OCI-LY3 (cell line): ENCODE measurements around the gene HECTD1.
A peak's percentile ranks its signal among the peaks of the same experiment; 100 is the strongest.

Experiments used
- H2AFZ ChIP-seq: fragments of 200-600, 300-600 bp; shearing (Covaris generic); 2 replicates; pipeline ENCODE4 v1.6.0; 2014; ENCODE audit warnings: antibody characterized with exemption, low read depth, low read length
- H3K27ac ChIP-seq: fragments of 200-600, 300-600 bp; sonication (generic); 2 replicates; pipeline ENCODE4 v1.5.1; 2014; ENCODE audit warnings: mild to moderate bottlenecking, low read length, moderate library complexity, mixed read lengths
- H3K27me3 ChIP-seq: fragments of 200-600, 300-600 bp; sonication (generic); 2 replicates; pipeline ENCODE4 v1.6.1; 2014; ENCODE audit warnings: low read depth, low read length, mixed read lengths
- H3K36me3 ChIP-seq: fragments of 200-600, 300-600 bp; sonication (generic); replicated peaks from 2 replicates; pipeline ENCODE3; 2014; ENCODE audit warnings: low read depth, low read length, mixed read lengths
- H3K4me1 ChIP-seq: fragments of 300-600, 200-600 bp; sonication (generic); 2 replicates; pipeline ENCODE4 v1.6.1; 2014; ENCODE audit warnings: low read length, mixed read lengths
- H3K4me2 ChIP-seq: fragments of 200-600, 300-600 bp; sonication (generic); 2 replicates; pipeline ENCODE4 v1.6.1; 2014; ENCODE audit warnings: low read length, mixed read lengths
- H3K4me3 ChIP-seq: fragments of 300-600, 200-600 bp; sonication (generic); 2 replicates; pipeline ENCODE4 v1.5.1; 2014; ENCODE audit warnings: antibody characterized with exemption, mild to moderate bottlenecking, low read length, moderate library complexity
- H3K79me2 ChIP-seq: fragments of 300-600, 200-600 bp; shearing (Covaris generic); 2 replicates; pipeline ENCODE4 v1.6.1; 2014; ENCODE audit warnings: mild to moderate bottlenecking, low read length, mixed read lengths
- H3K9ac ChIP-seq: fragments of 300-600, 200-600 bp; shearing (Covaris generic); 2 replicates; pipeline ENCODE4 v1.6.0; 2014; ENCODE audit warnings: mild to moderate bottlenecking, low read length, moderate library complexity
- H3K9me3 ChIP-seq: fragments of 200-600, 300-600 bp; shearing (Covaris generic); 2 replicates; pipeline ENCODE4 v1.6.1; 2014; ENCODE audit warnings: low read length, mixed read lengths; ENCODE audit not compliant: insufficient read depth
- H4K20me1 ChIP-seq: fragments of 200-600, 300-600 bp; sonication (generic); 2 replicates; pipeline ENCODE4 v1.6.1; 2016; ENCODE audit warnings: low read length, mixed read lengths; ENCODE audit not compliant: insufficient read depth
- EZH2phosphoT487 ChIP-seq: fragments of 200-600 bp; shearing (Covaris generic); IDR thresholded peaks from 2 replicates; pipeline ENCODE4 v1.6.1; 2018; ENCODE audit warnings: antibody characterized with exemption, mixed run types, low read depth
- TF ChIP-seq, protein P1 (sequence below): fragments of 200-600, 300-600 bp; sonication (generic); IDR thresholded peaks from 2 replicates; pipeline ENCODE4 v1.5.1; 2014; ENCODE audit warnings: antibody characterized with exemption, low read length, low read depth

The HECTD1 gene

DNA sequence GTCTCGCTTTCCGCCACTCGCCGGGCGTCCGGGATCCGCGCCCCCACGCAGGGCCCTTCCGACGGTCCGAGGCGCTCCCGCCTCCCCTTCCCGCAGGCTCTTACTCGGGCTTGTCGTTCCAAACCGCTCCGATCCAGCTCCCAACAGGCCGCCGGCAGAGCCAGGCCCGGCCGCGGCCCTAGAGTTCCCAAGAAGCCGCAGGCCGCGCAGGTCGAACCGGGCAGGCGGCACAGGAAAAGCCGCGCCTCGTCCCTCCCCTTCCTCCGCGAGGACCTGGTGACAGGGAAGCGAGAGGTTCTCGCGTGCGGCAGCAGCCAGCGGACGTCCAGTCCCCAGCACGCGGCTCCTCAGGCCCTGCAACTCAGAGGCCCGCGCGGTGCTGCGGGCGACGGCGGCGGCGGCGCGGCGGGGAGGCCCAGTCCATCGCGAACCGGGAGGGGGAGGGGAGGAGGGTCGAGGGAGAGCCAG is 272 bp downstream of the HECTD1 start:
- no peaks in the 10 kb centered on the region for H3K27me3 ChIP-seq
- peaks cover 49% of the 10 kb centered on the region for H3K79me2 ChIP-seq
- H3K4me1 ChIP-seq = peaks cover 22% of the 10 kb centered on the region
- TF ChIP-seq EZH2phosphoT487 = no peak
- TF ChIP-seq, protein P1, sequence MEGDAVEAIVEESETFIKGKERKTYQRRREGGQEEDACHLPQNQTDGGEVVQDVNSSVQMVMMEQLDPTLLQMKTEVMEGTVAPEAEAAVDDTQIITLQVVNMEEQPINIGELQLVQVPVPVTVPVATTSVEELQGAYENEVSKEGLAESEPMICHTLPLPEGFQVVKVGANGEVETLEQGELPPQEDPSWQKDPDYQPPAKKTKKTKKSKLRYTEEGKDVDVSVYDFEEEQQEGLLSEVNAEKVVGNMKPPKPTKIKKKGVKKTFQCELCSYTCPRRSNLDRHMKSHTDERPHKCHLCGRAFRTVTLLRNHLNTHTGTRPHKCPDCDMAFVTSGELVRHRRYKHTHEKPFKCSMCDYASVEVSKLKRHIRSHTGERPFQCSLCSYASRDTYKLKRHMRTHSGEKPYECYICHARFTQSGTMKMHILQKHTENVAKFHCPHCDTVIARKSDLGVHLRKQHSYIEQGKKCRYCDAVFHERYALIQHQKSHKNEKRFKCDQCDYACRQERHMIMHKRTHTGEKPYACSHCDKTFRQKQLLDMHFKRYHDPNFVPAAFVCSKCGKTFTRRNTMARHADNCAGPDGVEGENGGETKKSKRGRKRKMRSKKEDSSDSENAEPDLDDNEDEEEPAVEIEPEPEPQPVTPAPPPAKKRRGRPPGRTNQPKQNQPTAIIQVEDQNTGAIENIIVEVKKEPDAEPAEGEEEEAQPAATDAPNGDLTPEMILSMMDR = no peak
- peaks cover 9% of the 10 kb centered on the region for H3K36me3 ChIP-seq
- H3K9me3 ChIP-seq = no peaks in the 10 kb centered on the region
- peak overlapping the region; percentile 89 for H3K4me3 ChIP-seq
- peak overlapping the region; percentile 41 for H2AFZ ChIP-seq
- peak overlapping the region; percentile 92 for H3K27ac ChIP-seq
- H4K20me1 ChIP-seq = peaks cover 20% of the 10 kb centered on the region
- H3K4me2 ChIP-seq = peak overlapping the region; percentile 79
- peak overlapping the region; percentile 86 for H3K9ac ChIP-seq

DNA sequence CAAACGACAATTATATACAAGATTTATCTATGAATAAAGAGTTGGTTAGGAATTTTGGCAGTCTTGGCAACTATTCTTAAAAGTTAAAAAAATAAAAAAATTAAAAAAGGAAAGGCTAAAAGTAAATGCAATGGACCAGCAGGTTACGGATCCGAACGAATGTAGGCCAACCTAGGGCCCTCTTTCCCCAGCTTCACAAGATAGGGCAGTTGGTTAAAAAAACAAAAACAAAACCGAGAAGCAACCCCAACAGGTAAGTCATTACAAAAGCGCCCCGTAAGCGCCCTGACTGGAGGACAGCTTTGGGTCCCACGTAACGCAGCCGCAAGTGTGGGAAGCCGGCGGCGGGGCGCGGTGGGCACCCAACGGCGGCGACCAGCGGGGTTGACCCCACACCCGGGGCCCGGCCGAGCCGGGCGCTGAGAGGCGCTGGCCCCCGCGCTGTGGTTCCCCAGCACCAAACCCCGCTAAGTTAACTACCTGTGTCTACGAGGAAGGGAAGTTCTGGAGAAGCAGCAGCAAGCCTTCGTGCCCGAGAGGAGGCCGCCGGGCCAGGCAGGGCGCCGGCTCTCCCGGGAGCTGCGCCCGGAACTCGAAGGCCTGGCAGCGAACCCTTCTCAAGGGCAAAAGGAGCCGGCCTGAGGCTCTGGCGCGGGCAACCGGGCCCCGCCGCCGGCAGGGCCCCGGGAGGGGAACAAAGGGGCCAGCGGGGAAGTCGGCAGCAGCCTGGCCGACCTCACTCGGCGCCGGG is 882 bp downstream of the HECTD1 start:
- no peaks in the 10 kb centered on the region for H3K27me3 ChIP-seq
- peak overlapping the region; percentile 41; the same call in 1 of the 2 replicates for H2AFZ ChIP-seq
- peak overlapping the region; percentile 79 for H3K4me2 ChIP-seq
- peaks cover 20% of the 10 kb centered on the region for H4K20me1 ChIP-seq
- H3K4me3 ChIP-seq = peak overlapping the region; percentile 89
- TF ChIP-seq, protein P1 = no peak
- TF ChIP-seq EZH2phosphoT487 = no peak
- H3K79me2 ChIP-seq = peaks cover 53% of the 10 kb centered on the region
- H3K36me3 ChIP-seq = peaks cover 9% of the 10 kb centered on the region
- peak overlapping the region; percentile 86 for H3K9ac ChIP-seq
- no peaks in the 10 kb centered on the region for H3K9me3 ChIP-seq
- H3K4me1 ChIP-seq = peaks cover 22% of the 10 kb centered on the region
- H3K27ac ChIP-seq = peak overlapping the region; percentile 92

DNA sequence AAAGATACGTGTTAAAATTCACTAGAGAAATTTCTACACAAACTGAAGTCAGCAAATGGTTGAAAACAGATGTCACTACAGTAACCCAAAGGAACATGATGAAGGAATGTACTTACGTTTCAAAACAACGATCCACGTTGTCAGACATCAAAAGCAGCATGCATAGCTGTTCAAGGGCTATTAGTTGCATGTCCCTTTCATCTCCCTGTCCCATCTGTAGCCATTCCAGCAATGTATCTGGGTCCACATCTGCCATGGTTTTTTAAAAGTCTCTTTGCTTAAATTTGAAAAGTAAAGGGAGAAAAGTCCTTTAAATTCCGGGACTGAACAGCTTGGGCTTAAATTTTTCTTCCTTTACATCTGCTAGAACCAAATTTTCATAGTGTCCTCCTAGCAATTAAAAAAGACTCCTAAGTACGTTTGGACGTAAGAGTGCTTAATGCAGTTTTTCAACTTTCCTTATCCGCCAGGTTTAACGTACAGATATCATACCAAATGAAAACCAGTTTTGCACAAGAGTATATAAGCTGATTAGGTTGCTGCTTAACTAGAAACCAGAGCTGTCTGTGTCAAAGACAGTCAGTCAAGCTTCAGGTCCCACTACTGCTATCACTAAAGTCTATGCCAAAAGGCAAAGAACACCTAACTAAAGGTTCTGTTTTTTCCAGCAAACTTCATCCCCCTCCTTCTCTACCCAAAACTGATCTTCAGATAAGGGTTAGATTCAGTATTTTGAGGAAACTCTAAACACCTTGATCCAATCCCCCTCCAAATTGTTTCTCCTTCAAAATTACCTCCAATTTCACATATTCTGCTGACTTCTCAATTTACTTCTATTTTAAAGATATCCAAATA is 1.7 kb downstream of the HECTD1 start:
- peak overlapping the region; percentile 89 for H3K4me3 ChIP-seq
- H2AFZ ChIP-seq = no peak overlapping the region
- H3K27ac ChIP-seq = 0 out of 2 replicates have a peak overlapping the region, but pooled peaks have one; percentile 92
- H3K9me3 ChIP-seq = no peaks in the 10 kb centered on the region
- no peak for TF ChIP-seq EZH2phosphoT487
- TF ChIP-seq, protein P1 = no peak
- H3K9ac ChIP-seq = peak overlapping the region; percentile 86
- H3K27me3 ChIP-seq = no peaks in the 10 kb centered on the region
- peak overlapping the region; percentile 79 for H3K4me2 ChIP-seq
- H4K20me1 ChIP-seq = peaks cover 20% of the 10 kb centered on the region
- peaks cover 60% of the 10 kb centered on the region for H3K79me2 ChIP-seq
- peaks cover 22% of the 10 kb centered on the region for H3K4me1 ChIP-seq
- peaks cover 11% of the 10 kb centered on the region for H3K36me3 ChIP-seq
